Omental fat pad (tissue), 4 donors: ENCODE measurements around the gene FNDC1. TPM values are rescaled to one million over a fixed set of nuclear protein-coding genes. Genes with fewer than 3 reads are reported as not detected.

Source experiments
- ATAC-seq: fragments of 150-250 bp; one replicate; pipeline ENCODE4 v1.9.1; 2016; ENCODE audit warnings: mild to moderate bottlenecking, moderate library complexity; ENCODE audit not compliant: low FRiP score
- DNase-seq: peaks from one replicate; pipeline ENCODE4 v3.0.0-alpha.2; 2019; ENCODE audit warnings: low spot score
- total RNA-seq, 4 donors: library from RNA; depleted of rRNA; stranded (reverse); fragments of >200 nt; gene quantifications; one replicate each; pipeline ENCODE4 v1.1.0, GENCODE V29; 2016
- TF ChIP-seq, protein P1 (sequence below), 3 donors: fragments of 450-650 bp; IDR thresholded peaks; one replicate each; pipeline ENCODE4 v1.5.1; 2016 to 2017; ENCODE audit warnings: antibody characterized with exemption in 3 of 3, mild to moderate bottlenecking in 3 of 3, moderate library complexity in 2 of 3

The FNDC1 gene
- total RNA-seq, 4 donors from 2014 or later = 0.12 to 0.47 (median 0.28) TPM; not detected in 1

DNA sequence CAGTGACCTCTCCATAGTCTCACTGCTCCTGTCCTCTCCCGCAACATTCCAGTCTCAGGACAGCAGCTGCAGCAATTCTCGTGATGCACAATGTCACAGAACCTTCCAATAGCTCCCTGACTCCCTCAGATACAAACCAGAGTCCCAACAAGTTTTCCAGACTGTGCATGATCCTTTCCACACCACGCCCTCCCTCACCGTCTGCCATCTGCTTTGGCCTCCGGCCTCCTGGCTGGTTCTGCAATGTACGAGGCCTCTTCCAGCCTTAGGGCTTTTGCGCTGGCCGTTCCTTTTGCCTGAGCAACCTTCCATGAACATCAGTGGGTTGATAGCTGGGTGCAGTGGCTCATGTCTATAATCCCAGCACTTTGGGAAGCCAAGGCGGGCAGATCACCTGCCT, 9.6 kb downstream of the FNDC1 start:
- TF ChIP-seq, protein P1, sequence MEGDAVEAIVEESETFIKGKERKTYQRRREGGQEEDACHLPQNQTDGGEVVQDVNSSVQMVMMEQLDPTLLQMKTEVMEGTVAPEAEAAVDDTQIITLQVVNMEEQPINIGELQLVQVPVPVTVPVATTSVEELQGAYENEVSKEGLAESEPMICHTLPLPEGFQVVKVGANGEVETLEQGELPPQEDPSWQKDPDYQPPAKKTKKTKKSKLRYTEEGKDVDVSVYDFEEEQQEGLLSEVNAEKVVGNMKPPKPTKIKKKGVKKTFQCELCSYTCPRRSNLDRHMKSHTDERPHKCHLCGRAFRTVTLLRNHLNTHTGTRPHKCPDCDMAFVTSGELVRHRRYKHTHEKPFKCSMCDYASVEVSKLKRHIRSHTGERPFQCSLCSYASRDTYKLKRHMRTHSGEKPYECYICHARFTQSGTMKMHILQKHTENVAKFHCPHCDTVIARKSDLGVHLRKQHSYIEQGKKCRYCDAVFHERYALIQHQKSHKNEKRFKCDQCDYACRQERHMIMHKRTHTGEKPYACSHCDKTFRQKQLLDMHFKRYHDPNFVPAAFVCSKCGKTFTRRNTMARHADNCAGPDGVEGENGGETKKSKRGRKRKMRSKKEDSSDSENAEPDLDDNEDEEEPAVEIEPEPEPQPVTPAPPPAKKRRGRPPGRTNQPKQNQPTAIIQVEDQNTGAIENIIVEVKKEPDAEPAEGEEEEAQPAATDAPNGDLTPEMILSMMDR (IDR thresholded peaks at IDR 0.05) = no peak
- ATAC-seq (no peak), DNase-seq (no peak)

DNA sequence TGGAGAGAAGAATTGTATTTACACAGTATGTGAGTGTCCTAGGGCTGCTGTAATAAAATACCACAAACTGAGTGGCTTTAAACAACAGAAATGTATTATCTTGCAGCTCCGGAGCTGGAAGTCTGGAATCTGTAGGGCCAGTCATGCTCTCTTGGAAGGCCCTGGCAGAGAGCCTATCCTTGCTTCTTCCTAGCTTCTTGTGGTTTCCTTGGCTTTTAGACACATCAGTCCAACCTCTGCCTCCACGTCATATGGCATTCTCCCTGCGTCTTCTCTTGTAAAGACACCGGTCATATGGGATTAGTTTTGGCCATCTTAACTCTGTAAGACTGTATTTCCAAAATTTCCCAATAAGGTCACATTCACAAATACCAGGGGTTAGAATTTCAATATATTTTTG, 10.8 kb downstream of the FNDC1 start:
- no peak for ATAC-seq
- DNase-seq = no peak
- TF ChIP-seq, protein P1 (IDR thresholded peaks at IDR 0.05) = no peak

DNA sequence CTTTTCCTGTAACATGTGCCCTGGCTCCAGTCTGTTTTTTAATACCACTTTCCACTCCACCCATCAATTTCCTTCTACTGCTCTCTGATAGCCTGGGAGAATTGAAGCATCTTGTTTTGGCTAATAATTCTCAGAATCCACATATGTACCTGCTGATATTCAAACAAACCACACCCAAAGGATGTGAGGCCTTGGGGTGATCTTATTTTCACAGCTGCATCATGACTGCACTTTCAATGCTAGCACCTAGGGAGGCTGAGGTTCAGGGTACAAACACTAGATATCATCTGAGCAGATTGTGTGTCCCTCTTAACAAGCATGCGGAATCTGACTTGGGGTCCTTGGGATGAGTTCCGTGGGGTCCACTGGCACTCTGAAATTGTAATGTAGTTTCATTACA, 12.7 kb downstream of the FNDC1 start:
- TF ChIP-seq, protein P1 (IDR thresholded peaks at IDR 0.05) = no peak
- DNase-seq (no peak), ATAC-seq (no peak)

DNA sequence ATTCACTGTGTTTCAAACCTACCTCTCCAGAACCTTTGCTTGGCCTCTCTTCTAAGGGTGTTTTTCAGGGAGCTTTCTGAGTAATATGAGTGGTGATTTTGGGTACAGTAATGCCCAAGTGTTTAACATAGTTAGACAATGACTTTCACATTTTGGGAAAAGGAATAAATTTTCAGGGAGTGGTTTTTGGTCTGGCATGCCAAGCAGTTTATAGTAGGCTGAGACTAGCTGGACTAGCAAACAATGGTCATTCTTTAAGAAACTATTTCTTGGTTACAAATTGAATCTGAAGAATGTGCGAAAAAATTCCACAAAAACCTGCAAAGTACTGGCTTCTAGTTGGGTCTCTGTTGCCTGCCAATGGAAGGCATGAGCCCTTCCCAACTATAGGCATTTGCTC, 15.4 kb downstream of the FNDC1 start:
- ATAC-seq (no peak), DNase-seq (no peak)
- TF ChIP-seq, protein P1 (IDR thresholded peaks at IDR 0.05) = no peak

DNA sequence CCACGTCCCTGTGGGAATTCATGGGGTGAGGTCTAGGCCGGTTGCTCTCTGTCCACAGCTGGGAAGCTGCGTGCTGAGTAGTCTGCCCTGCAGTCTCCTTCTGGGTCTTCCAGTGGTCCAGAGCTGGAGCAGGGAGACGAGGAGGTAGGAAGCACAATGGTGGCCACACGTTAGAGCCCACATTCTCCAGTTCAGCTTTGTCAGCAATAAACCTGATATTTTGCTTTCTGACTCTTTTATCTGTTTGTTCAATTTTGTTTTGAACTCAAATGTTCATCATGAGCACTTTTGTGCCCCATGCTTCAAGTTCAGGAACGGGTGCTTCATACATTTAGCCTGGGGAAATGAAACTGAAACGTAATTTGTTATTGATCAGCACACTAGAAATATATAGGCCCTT, 21.3 kb downstream of the FNDC1 start:
- TF ChIP-seq, protein P1 (IDR thresholded peaks at IDR 0.05) = no peak
- no peak for ATAC-seq
- DNase-seq = no peak

DNA sequence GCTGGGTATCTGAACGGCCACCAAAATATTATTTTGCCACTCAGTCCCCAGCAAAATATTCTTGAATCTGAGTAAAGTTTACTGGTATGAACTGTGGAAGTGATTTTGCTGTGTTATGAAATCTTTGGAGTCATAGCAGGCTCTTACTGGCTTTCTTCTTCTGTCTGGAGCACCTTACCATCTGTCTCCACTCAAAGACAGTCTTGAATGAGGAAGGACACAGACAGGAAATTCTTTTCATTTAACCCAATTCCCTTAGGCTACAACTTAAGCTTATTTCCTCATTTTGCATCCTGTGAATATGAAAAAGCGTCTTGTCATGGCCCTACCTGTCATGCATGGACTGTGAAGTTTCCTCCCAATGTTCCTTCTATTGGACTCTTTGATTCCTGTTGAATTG, 24.7 kb downstream of the FNDC1 start:
- TF ChIP-seq, protein P1 (IDR thresholded peaks at IDR 0.05) = no peak
- ATAC-seq = no peak
- DNase-seq = no peak

DNA sequence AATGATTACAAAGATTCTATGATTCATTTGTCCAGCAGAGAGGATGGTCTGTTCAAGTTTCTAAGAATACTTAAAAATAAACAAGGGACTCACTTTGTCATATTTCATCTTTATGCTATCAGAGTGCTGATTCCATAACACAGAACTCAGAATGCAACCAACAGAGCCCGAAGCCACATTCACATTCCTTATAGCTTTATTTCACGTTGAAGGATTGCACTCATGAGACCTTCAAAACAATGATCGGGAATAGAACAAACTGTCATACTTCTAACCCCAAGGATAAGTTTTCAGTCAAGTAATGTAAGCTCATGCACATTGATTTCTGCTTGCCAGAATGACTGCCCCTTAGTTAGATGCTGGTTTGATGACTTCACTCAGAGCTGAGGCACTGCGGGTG, 25.2 kb downstream of the FNDC1 start:
- TF ChIP-seq, protein P1 (IDR thresholded peaks at IDR 0.05) = no peak
- ATAC-seq (no peak), DNase-seq (no peak)
